NT2/D1 (cell line): ENCODE measurements around the gene PIEZO1.

Experiments
- DNase-seq: peaks from one replicate; pipeline ENCODE4 v3.0.0-alpha.2; 2011; ENCODE audit warnings: low read depth, low spot score
- H3K27me3 ChIP-seq: 2 replicates; pipeline ENCODE4 v1.6.0; 2011; ENCODE audit warnings: mild to moderate bottlenecking; ENCODE audit not compliant: insufficient read length, insufficient read depth
- H3K36me3 ChIP-seq: 2 replicates; pipeline ENCODE4 v1.6.1; 2011; ENCODE audit warnings: mild to moderate bottlenecking, low read length, mixed read lengths; ENCODE audit not compliant: insufficient read depth, insufficient read length
- H3K4me1 ChIP-seq: 2 replicates; pipeline ENCODE4 v1.5.1; 2011; ENCODE audit not compliant: insufficient read depth, insufficient read length
- H3K4me3 ChIP-seq: 2 replicates; pipeline ENCODE4 v1.5.1; 2011; ENCODE audit warnings: low read depth; ENCODE audit not compliant: insufficient read length
- H3K9ac ChIP-seq: 2 replicates; pipeline ENCODE4 v1.6.0; 2011; ENCODE audit warnings: low read depth; ENCODE audit not compliant: insufficient read length
- H3K9me3 ChIP-seq: 2 replicates; pipeline ENCODE4 v1.5.1; 2011; ENCODE audit warnings: mild to moderate bottlenecking, low read length; ENCODE audit not compliant: insufficient read depth
- SUZ12 ChIP-seq: IDR thresholded peaks from 2 replicates; pipeline ENCODE4 v1.6.1; 2011; ENCODE audit not compliant: insufficient read length, insufficient read depth; ENCODE audit errors: extremely low read depth
- YY1 ChIP-seq: IDR thresholded peaks from 2 replicates; pipeline ENCODE4 v1.6.1; 2011; ENCODE audit not compliant: insufficient read length, insufficient read depth
- ZNF274 ChIP-seq: IDR thresholded peaks from 2 replicates; pipeline ENCODE4 v1.6.1; 2011; ENCODE audit warnings: mild to moderate bottlenecking, low read depth, low read length

The PIEZO1 gene

DNA sequence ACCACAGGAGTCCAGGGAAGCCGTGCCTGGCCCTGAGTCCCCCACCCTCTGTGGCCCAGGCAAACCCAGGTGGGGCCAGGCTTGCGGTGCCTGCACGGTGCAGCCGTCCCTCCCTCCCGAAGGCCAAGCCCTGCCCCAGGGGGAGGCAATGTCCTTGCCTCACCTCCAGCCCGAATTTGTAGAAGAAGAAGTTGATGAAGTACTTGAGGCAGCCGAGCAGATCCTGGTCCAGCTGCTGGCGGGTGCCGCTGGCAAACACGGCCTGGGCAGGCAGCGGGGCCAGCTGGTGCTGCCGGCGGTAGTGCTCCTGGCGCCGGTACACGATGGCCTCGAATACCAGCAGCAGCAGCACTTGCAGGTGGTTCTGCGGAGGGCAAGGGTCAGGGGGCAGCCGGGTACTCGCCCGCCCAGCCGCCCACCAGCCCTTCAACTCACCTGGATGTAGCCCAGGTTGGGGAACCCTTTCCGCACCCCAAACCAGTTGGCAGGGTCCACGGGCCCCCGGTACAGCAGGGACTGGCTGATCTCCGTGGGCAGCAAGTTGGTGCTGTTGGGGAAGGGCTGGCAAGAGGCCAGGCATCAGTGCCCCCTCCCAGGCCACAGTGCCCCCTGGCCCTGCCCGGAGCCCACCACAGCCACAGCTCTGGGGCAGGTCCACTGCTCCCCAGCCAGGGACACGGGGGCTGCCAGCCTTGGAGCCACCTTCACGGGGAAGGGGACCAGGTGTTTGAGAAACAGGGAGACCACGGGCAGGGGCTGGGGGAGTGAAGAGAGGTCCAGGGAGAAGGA is 52.7 kb downstream of the PIEZO1 start:
- TF ChIP-seq SUZ12 (no peak), ZNF274 (no peak), YY1 (no peak)

DNA sequence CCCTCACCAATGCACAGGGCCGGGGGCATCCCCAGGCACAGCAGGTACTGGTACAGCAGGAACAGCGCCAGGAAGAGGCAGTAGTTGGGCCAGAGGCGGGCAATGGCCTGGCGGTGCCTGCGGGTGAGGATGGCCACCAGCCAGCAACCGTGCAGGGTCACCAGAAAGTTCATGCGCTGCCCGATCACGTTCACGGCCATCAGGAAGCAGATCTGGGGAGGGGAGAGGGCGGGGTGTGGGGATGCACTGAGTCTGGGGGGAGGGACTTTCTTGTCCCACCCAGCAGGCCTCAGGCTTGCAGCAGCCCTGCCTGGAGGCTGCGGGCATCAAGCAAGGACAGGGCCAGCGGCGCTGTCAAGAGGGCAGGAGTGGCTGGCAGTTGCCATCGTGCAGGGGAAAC is 53.3 kb downstream of the PIEZO1 start:
- peaks cover 12% of the 10 kb centered on the region for H3K4me1 ChIP-seq
- H3K4me3 ChIP-seq: no peak overlapping the region
- peaks cover 78% of the 10 kb centered on the region for H3K36me3 ChIP-seq
- H3K9ac ChIP-seq: no peak overlapping the region
- no peaks in the 10 kb centered on the region for H3K9me3 ChIP-seq
- no peak for TF ChIP-seq SUZ12
- TF ChIP-seq ZNF274: no peak
- no peak for TF ChIP-seq YY1
- no peaks in the 10 kb centered on the region for H3K27me3 ChIP-seq
- DNase-seq: no peak

More for the DNA sequence above, 52.7 kb downstream of the PIEZO1 start:
- Histone ChIP-seq H3K36me3 (peaks cover 75% of the 10 kb centered on the region), H3K9ac (no peak overlapping the region), H3K9me3 (no peaks in the 10 kb centered on the region), H3K4me1 (peaks cover 8% of the 10 kb centered on the region), H3K4me3 (no peak overlapping the region), H3K27me3 (no peaks in the 10 kb centered on the region)
- DNase-seq: no peak

DNA sequence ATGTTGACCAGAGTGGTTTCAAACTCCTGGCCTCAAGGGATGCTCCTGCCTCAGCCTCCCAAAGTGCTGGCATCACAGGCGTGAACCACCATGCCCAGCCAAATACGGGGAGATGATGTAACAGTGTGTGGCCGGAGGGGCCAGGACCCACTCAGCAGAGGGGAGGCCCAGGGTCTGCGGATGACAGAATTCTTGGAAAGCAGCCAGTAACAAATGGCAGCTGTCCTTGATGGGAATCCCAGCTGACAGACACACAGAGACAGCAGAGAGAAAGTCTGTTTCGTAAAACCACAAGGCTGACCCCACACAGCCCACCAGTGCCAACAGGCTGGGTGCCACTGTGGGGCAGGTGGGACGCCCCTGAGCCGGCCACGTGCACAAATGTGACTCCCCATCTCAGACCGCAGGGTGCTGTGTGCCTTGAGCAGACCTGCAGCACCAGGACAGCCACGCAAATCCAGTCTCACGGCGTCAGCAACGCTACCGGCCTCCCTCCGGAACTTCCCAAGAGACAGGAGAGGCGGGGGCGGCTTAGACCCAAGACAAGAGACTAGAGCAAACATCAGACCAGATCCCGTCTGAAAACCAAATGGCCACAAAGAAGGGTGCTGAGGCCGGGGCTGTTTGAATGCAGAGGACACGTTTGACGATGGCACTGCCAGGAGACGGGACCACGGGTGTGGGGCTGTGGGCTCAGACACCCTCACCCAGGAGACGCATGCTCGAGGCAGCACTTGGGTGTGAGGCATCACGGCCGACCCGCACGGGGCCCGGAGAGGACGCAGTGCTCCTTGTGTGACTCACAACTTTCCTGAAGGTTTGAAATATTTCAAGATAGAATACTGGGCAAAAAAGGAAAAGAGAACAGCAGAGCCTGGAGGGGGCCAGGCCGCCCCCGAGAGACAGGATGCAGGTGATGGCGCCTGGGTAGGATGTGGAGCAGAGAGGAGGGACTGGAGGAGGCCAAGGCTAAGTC is 54.1 kb downstream of the PIEZO1 start:
- H3K4me1 ChIP-seq: peaks cover 15% of the 10 kb centered on the region
- peaks cover 80% of the 10 kb centered on the region for H3K36me3 ChIP-seq
- H3K27me3 ChIP-seq: no peaks in the 10 kb centered on the region
- no peak for TF ChIP-seq ZNF274
- TF ChIP-seq YY1: no peak
- no peak for TF ChIP-seq SUZ12
- peak overlapping the region; percentile 3 for H3K9ac ChIP-seq
- H3K4me3 ChIP-seq: no peak overlapping the region
- DNase-seq: no peak
- H3K9me3 ChIP-seq: no peaks in the 10 kb centered on the region

GRCh38 chr16:88727871-88728270 is 57.1 kb downstream of the PIEZO1 start:
- H3K9me3 ChIP-seq: no peaks in the 10 kb centered on the region
- H3K4me1 ChIP-seq: peaks cover 27% of the 10 kb centered on the region
- peaks cover 80% of the 10 kb centered on the region for H3K36me3 ChIP-seq
- H3K4me3 ChIP-seq: no peak overlapping the region
- DNase-seq: no peak
- H3K27me3 ChIP-seq: no peaks in the 10 kb centered on the region
- no peak for TF ChIP-seq YY1
- no peak for TF ChIP-seq ZNF274
- TF ChIP-seq SUZ12: no peak
- peak overlapping the region; percentile 32 for H3K9ac ChIP-seq

DNA sequence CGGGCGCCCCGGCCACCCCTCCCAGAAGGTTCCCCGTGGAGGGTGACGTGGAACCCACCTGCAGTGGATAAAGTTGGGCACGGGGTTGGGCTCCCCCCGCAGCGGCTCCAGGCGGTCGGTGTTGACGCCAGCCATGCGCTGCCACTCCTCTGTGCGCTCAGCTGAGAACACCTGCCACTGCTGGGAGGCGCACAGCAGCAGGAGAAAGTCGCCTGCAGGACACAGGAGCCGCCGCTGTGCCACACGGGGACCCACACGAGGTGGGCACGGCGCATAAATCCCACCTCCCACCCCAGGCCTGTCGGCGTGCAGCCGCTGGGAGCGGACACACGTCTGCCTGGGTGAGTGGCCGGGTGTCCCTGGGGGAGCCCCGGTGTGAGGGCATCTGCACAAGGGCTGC is 58.0 kb downstream of the PIEZO1 start:
- DNase-seq: no peak
- no peak overlapping the region for H3K9ac ChIP-seq
- no peaks in the 10 kb centered on the region for H3K9me3 ChIP-seq
- no peaks in the 10 kb centered on the region for H3K27me3 ChIP-seq
- peaks cover 29% of the 10 kb centered on the region for H3K4me1 ChIP-seq
- no peak overlapping the region for H3K4me3 ChIP-seq
- TF ChIP-seq ZNF274 (no peak), YY1 (no peak), SUZ12 (no peak)
- peaks cover 79% of the 10 kb centered on the region for H3K36me3 ChIP-seq

DNA sequence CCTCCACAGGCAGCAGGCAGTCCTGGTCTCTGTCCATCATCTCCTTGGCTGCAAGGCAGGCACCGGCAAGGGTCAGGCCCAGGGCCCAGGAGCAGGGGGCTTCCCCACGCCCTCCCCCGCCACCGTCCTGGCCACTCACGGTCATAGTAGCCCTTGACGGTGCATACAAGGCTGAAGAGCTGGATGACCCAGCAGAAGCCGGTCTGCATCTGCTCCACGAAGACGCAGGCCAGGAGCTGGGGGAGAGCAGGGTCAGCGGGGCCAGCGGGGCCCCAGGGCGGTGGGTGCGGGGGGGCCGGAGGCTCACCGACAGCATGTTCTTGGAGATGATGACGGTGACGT is 58.6 kb downstream of the PIEZO1 start:
- Histone ChIP-seq H3K36me3 (peaks cover 81% of the 10 kb centered on the region), H3K4me1 (peaks cover 29% of the 10 kb centered on the region), H3K27me3 (no peaks in the 10 kb centered on the region), H3K9me3 (no peaks in the 10 kb centered on the region), H3K9ac (no peak overlapping the region), H3K4me3 (no peak overlapping the region)
- no peak for DNase-seq
- no peak for TF ChIP-seq ZNF274
- no peak for TF ChIP-seq SUZ12
- no peak for TF ChIP-seq YY1

GRCh38 chr16:88725609-88726407 is 59.2 kb downstream of the PIEZO1 start:
- peaks cover 82% of the 10 kb centered on the region for H3K36me3 ChIP-seq

More at GRCh38 chr16:88725609-88726407, 59.2 kb downstream of the PIEZO1 start:
- H3K4me1 ChIP-seq: peaks cover 29% of the 10 kb centered on the region
- H3K27me3 ChIP-seq: no peaks in the 10 kb centered on the region
- peak overlapping the region; percentile 24 for H3K9ac ChIP-seq
- TF ChIP-seq ZNF274 (no peak), SUZ12 (no peak), YY1 (no peak)
- no peak for DNase-seq
- no peaks in the 10 kb centered on the region for H3K9me3 ChIP-seq
- H3K4me3 ChIP-seq: no peak overlapping the region
